HEK293 (cell line): ENCODE data around the gene ZBTB5.

Experiments used
- CTCF ChIA-PET: fragments of 350-600 bp; formaldehyde crosslinking; extraction: SDS; loops from one replicate; lab custom pipeline; 2021; ENCODE audit warnings: antibody characterized with exemption; lab: Yijun Ruan, JAX
- POLR2A ChIA-PET: fragments of 300-600 bp; formaldehyde crosslinking; extraction: SDS; loops from one replicate; lab custom pipeline; 2020; ENCODE audit warnings: antibody characterized with exemption, inconsistent platforms; lab: Yijun Ruan, JAX
- H3K27ac ChIP-seq: fragments of 200-500 bp; sonication (Bioruptor generic); 2 replicates; pipeline ENCODE4 v1.5.1; 2014; ENCODE audit warnings: low read depth, low read length, control low read depth, inconsistent platforms; ENCODE audit errors: extremely low read depth
- H3K36me3 ChIP-seq, 2 experiments: fragments of 200-500 bp in 1 of 2; sonication (Bioruptor generic) in 1 of 2; 1 replicate in 1 of 2; 2 replicates in 1 of 2; pipeline ENCODE4 v1.5.1; 2014 to 2017; ENCODE audit warnings: inconsistent platforms in 2 of 2, low read length in 2 of 2; ENCODE audit not compliant: control insufficient read depth in 2 of 2, insufficient read depth in 1 of 2
- H3K4me1 ChIP-seq: fragments of 200-500 bp; sonication (Bioruptor generic); 2 replicates; pipeline ENCODE4 v1.5.1; 2014; ENCODE audit warnings: mild to moderate bottlenecking, low read length, inconsistent platforms; ENCODE audit not compliant: control insufficient read depth, insufficient read depth
- H3K4me3 ChIP-seq: 2 replicates; pipeline ENCODE4 v1.5.1; 2011; ENCODE audit warnings: low read depth, mild to moderate bottlenecking, control low read depth, low read length, moderate library complexity
- H3K9me3 ChIP-seq: fragments of 200-500 bp; sonication (Bioruptor generic); 2 replicates; pipeline ENCODE4 v1.5.1; 2014; ENCODE audit warnings: low read depth, low read length, inconsistent platforms; ENCODE audit not compliant: control insufficient read depth, insufficient read depth
- EGR2 ChIP-seq: fragments of 450-650 bp; formaldehyde crosslinking; IDR thresholded peaks from 2 replicates; pipeline ENCODE4 v1.5.1; 2016; ENCODE audit warnings: low read depth, missing biosample characterization, missing genetic modification characterization
- GFI1B ChIP-seq: fragments of 450-650 bp; formaldehyde crosslinking; IDR thresholded peaks from 2 replicates; pipeline ENCODE4 v1.5.1; 2016; ENCODE audit warnings: missing biosample characterization, missing genetic modification characterization
- KLF8 ChIP-seq: fragments of 450-650 bp; formaldehyde crosslinking; IDR thresholded peaks from 2 replicates; pipeline ENCODE4 v1.5.1; 2016; ENCODE audit warnings: missing biosample characterization, missing genetic modification characterization
- MYNN ChIP-seq: fragments of 450-650 bp; formaldehyde crosslinking; IDR thresholded peaks from 2 replicates; pipeline ENCODE4 v1.5.1; 2016; ENCODE audit warnings: missing biosample characterization, missing genetic modification characterization, borderline replicate concordance
- OVOL3 ChIP-seq: fragments of 450-650 bp; formaldehyde crosslinking; IDR thresholded peaks from 2 replicates; pipeline ENCODE4 v1.5.1; 2016; ENCODE audit warnings: missing biosample characterization, missing genetic modification characterization
- PATZ1 ChIP-seq: fragments of 450-650 bp; formaldehyde crosslinking; IDR thresholded peaks from 2 replicates; pipeline ENCODE4 v1.5.1; 2016; ENCODE audit warnings: missing biosample characterization, missing genetic modification characterization
- SP2 ChIP-seq: fragments of 450-650 bp; formaldehyde crosslinking; IDR thresholded peaks from 2 replicates; pipeline ENCODE4 v1.5.1; 2016; ENCODE audit warnings: missing biosample characterization, missing genetic modification characterization
- SP3 ChIP-seq: fragments of 450-650 bp; formaldehyde crosslinking; IDR thresholded peaks from 2 replicates; pipeline ENCODE4 v1.5.1; 2016; ENCODE audit warnings: missing biosample characterization, missing genetic modification characterization
- TCF7L2 ChIP-seq: IDR thresholded peaks from 2 replicates; pipeline ENCODE4 v1.6.1; 2011; ENCODE audit warnings: low read depth, mild to moderate bottlenecking, inconsistent platforms, low read length, moderate library complexity, borderline replicate concordance
- ZBTB44 ChIP-seq: fragments of 450-650 bp; IDR thresholded peaks from 2 replicates; pipeline ENCODE4 v1.5.1; 2018; ENCODE audit warnings: missing biosample characterization, mild to moderate bottlenecking, missing genetic modification characterization
- ZBTB7A ChIP-seq: fragments of 450-650 bp; formaldehyde crosslinking; IDR thresholded peaks from 2 replicates; pipeline ENCODE4 v1.5.1; 2016; ENCODE audit warnings: low read depth, missing biosample characterization, missing genetic modification characterization
- ZFP41 ChIP-seq: fragments of 450-650 bp; formaldehyde crosslinking; IDR thresholded peaks from 2 replicates; pipeline ENCODE4 v1.5.1; 2016; ENCODE audit warnings: missing biosample characterization, missing genetic modification characterization, borderline replicate concordance
- ZNF121 ChIP-seq: fragments of 450-650 bp; formaldehyde crosslinking; IDR thresholded peaks from 2 replicates; pipeline ENCODE4 v1.5.1; 2016; ENCODE audit warnings: missing biosample characterization, missing genetic modification characterization
- ZNF138 ChIP-seq: fragments of 450-650 bp; formaldehyde crosslinking; IDR thresholded peaks from 2 replicates; pipeline ENCODE4 v1.5.1; 2016; ENCODE audit warnings: missing biosample characterization, missing genetic modification characterization, borderline replicate concordance
- ZNF157 ChIP-seq: fragments of 450-650 bp; formaldehyde crosslinking; IDR thresholded peaks from 2 replicates; pipeline ENCODE4 v1.5.1; 2016; ENCODE audit warnings: missing biosample characterization, missing genetic modification characterization
- ZNF24 ChIP-seq: fragments of 450-650 bp; formaldehyde crosslinking; IDR thresholded peaks from 2 replicates; pipeline ENCODE4 v1.5.1; 2016; ENCODE audit warnings: missing biosample characterization, missing genetic modification characterization
- ZNF248 ChIP-seq: fragments of 450-650 bp; formaldehyde crosslinking; IDR thresholded peaks from 2 replicates; pipeline ENCODE4 v1.5.1; 2017; ENCODE audit warnings: missing biosample characterization, missing genetic modification characterization
- ZNF335 ChIP-seq: fragments of 450-650 bp; formaldehyde crosslinking; conservative IDR thresholded peaks from 2 replicates; pipeline ENCODE4 v1.5.1; 2016; ENCODE audit warnings: missing biosample characterization, missing genetic modification characterization
- ZNF366 ChIP-seq: fragments of 450-650 bp; formaldehyde crosslinking; conservative IDR thresholded peaks from 2 replicates; pipeline ENCODE4 v1.5.1; 2016; ENCODE audit warnings: missing biosample characterization, missing genetic modification characterization
- ZNF514 ChIP-seq: fragments of 450-650 bp; formaldehyde crosslinking; IDR thresholded peaks from 2 replicates; pipeline ENCODE4 v1.5.1; 2016; ENCODE audit warnings: missing biosample characterization, missing genetic modification characterization
- ZNF521 ChIP-seq: fragments of 450-650 bp; formaldehyde crosslinking; IDR thresholded peaks from 2 replicates; pipeline ENCODE4 v1.5.1; 2017; ENCODE audit warnings: missing biosample characterization, mild to moderate bottlenecking, missing genetic modification characterization
- ZNF529 ChIP-seq: fragments of 450-650 bp; formaldehyde crosslinking; IDR thresholded peaks from 2 replicates; pipeline ENCODE4 v1.5.1; 2017; ENCODE audit warnings: missing genetic modification characterization, missing biosample characterization; ENCODE audit not compliant: insufficient replicate concordance
- ZNF658 ChIP-seq: fragments of 450-650 bp; formaldehyde crosslinking; IDR thresholded peaks from 2 replicates; pipeline ENCODE4; 2016; ENCODE audit warnings: missing biosample characterization, missing genetic modification characterization
- ZNF664 ChIP-seq: fragments of 450-650 bp; formaldehyde crosslinking; IDR thresholded peaks from 2 replicates; pipeline ENCODE4 v1.5.1; 2016; ENCODE audit warnings: missing biosample characterization, missing genetic modification characterization
- ZNF677 ChIP-seq: fragments of 450-650 bp; IDR thresholded peaks from 2 replicates; pipeline ENCODE4 v1.5.0; 2018; ENCODE audit warnings: missing biosample characterization, mild to moderate bottlenecking, missing genetic modification characterization, moderate library complexity
- ZNF76 ChIP-seq: fragments of 450-650 bp; formaldehyde crosslinking; IDR thresholded peaks from 2 replicates; pipeline ENCODE4; 2016; ENCODE audit warnings: low read depth, missing biosample characterization, missing genetic modification characterization, borderline replicate concordance
- TF ChIP-seq, protein P1 (sequence below): fragments of 450-650 bp; formaldehyde crosslinking; IDR thresholded peaks from 2 replicates; pipeline ENCODE4 v1.5.1; 2016; ENCODE audit warnings: missing biosample characterization, missing genetic modification characterization, low read depth

Gene ZBTB5

GRCh38 chr9:37437010-37437409, 28.2 kb downstream of the ZBTB5 start:
- POLR2A ChIA-PET = no interaction called here
- Histone ChIP-seq H3K9me3 (no peaks in the 10 kb centered on the region), H3K27ac (no peak overlapping the region), H3K4me3 (no peak overlapping the region), H3K36me3 (peaks cover 5 to 100% of the 10 kb centered on the region in 2 experiments), H3K4me1 (no peaks in the 10 kb centered on the region)
- CTCF ChIA-PET = no interaction called here
- no peak for TF ChIP-seq ZBTB7A (tag by site-specific recombination)
- no peak for TF ChIP-seq ZNF664 (tag by site-specific recombination)
- no peak for TF ChIP-seq MYNN (tag by site-specific recombination)
- no peak for TF ChIP-seq OVOL3 (tag by site-specific recombination)
- TF ChIP-seq ZBTB44 (tag by site-specific recombination) = no peak
- peak; percentile 79 for TF ChIP-seq ZNF121 (tag by site-specific recombination)

GRCh38 chr9:37436540-37436939, 28.7 kb downstream of the ZBTB5 start:
- ChIA-PET POLR2A (no interaction called here), CTCF (interaction anchor here (2.3 kb wide), 1 partner anchor 22 kb away, joined by 6 read pairs; no protein-coding TSS in a partner anchor)
- no peak overlapping the region for H3K27ac ChIP-seq
- no peak overlapping the region for H3K4me3 ChIP-seq
- TF ChIP-seq ZNF677 (tag by site-specific recombination) (no peak), ZNF514 (no peak), ZNF658 (tag by site-specific recombination) (no peak), ZNF529 (tag by site-specific recombination) (no peak), ZNF248 (tag by site-specific recombination) (no peak), SP2 (tag by site-specific recombination) (no peak), ZNF157 (tag by site-specific recombination) (no peak), ZNF24 (tag by site-specific recombination) (no peak)
- no peaks in the 10 kb centered on the region for H3K4me1 ChIP-seq
- H3K36me3 ChIP-seq = peaks cover 5 to 100% of the 10 kb centered on the region in 2 experiments
- no peaks in the 10 kb centered on the region for H3K9me3 ChIP-seq

DNA sequence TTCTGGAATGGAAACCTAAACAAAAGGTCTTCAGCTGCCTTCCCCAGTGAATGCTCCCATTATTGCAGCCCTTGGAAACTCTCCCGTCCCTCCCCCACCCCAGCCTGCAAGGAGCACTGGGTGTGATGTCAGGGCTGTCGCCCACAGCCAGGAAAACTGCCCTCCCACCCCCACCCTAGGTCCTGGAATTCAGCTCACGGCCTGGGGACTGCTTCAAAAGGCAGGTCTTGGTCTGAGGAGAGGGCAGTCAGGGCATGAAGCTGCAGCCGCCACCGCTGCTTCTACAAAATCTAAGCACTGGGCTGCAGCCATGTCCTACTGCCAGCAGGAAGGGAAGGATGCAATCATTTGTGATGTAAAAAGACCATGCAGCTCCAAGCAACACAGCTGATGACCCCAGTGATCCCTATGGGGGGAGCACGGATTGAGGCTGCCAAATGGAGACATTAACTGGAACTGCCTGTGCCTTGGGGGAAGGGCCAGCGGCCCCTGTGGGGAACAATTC, 31.3 kb downstream of the ZBTB5 start:
- CTCF ChIA-PET = interaction anchor here (2.3 kb wide), 1 partner anchor 19 kb away, joined by 6 read pairs; no protein-coding TSS in a partner anchor
- TF ChIP-seq, protein P1, sequence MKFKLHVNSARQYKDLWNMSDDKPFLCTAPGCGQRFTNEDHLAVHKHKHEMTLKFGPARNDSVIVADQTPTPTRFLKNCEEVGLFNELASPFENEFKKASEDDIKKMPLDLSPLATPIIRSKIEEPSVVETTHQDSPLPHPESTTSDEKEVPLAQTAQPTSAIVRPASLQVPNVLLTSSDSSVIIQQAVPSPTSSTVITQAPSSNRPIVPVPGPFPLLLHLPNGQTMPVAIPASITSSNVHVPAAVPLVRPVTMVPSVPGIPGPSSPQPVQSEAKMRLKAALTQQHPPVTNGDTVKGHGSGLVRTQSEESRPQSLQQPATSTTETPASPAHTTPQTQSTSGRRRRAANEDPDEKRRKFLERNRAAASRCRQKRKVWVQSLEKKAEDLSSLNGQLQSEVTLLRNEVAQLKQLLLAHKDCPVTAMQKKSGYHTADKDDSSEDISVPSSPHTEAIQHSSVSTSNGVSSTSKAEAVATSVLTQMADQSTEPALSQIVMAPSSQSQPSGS = no peak
- TF ChIP-seq TCF7L2 (no peak), KLF8 (tag by site-specific recombination) (no peak), ZNF366 (tag by site-specific recombination) (no peak), PATZ1 (tag by site-specific recombination) (no peak), ZNF521 (tag by site-specific recombination) (no peak), EGR2 (tag by site-specific recombination) (no peak), SP3 (tag by site-specific recombination) (no peak), ZNF138 (no peak), ZNF335 (tag by site-specific recombination) (no peak), ZNF76 (tag by site-specific recombination) (no peak), ZFP41 (tag by site-specific recombination) (no peak), GFI1B (tag by site-specific recombination) (no peak)
- Histone ChIP-seq H3K4me3 (no peak overlapping the region), H3K27ac (no peak overlapping the region), H3K4me1 (no peaks in the 10 kb centered on the region), H3K36me3 (peaks cover 0 to 100% of the 10 kb centered on the region in 2 experiments; a peak in 2 of 3 replicates), H3K9me3 (no peaks in the 10 kb centered on the region)
- POLR2A ChIA-PET = interaction anchor here (0.5 kb wide), 1 partner anchor 16 kb away, joined by 3 read pairs; no protein-coding TSS in a partner anchor
